NCI-H146 treated with DMSO at 0.1 percent for 48 hours (cell line): ENCODE data around the gene IGF2.
"Not testable (repeated sequence)": the region's sequence is repeated elsewhere in the genome, so short reads cannot be mapped to it uniquely, and the experiment has no call there.

Experiments
- DNase-seq: peaks from one replicate; lab custom pipeline; 2025; ENCODE audit not compliant: unreplicated experiment; lab: John Stamatoyannopoulos, UW

IGF2 gene

DNA sequence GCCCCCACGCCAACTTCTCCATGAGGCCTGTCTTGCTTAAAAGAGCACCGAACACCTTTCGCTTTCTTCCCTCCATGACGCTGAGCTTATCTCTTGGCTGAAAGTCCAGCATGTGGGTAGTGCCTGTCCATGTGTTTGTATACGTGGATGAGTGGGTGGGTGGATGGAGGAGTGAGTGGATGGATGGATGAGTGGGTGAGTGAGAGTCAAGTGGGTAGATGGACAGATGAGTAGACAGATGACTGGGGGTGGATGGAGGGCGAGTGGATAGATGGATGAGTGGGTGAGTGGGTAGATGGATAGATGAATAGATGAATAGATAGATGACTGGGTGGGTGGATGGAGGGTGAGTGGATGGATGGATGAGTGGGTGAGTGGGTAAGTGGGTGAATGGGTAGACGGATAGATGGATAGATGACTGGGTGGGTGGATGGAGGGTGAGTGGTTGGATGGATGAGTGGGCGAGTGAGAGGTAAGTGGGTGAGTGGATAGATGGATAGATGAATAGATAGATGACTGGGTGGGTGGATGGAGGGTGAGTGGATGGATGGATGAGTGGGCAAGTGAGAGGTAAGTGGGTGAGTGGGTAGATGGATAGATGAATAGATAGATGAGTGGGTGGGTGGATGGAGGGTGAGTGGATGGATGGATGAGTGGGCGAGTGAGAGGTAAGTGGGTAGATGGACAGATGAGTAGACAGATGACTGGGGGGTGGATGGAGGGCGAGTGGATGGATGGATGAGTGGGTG is 14.3 kb downstream of the IGF2 start:
- not testable (repeated sequence) for DNase-seq

DNA sequence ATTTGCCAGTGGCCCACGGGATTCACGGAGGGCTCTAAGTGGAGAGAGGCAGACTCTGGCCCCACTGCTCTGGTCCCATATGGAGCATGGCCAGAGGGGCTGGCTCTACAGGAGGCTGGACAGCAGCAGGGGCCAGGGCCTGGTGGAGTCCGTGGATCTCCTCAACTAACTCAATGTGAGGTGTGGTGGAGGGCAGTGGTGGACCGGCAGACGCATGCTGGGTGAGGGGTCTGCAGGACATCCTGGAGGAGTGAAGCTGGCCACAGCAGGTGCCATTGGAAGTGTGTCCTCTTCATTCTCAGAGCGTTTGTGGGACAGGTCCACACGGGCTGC is 15.6 kb downstream of the IGF2 start:
- no peak for DNase-seq

DNA sequence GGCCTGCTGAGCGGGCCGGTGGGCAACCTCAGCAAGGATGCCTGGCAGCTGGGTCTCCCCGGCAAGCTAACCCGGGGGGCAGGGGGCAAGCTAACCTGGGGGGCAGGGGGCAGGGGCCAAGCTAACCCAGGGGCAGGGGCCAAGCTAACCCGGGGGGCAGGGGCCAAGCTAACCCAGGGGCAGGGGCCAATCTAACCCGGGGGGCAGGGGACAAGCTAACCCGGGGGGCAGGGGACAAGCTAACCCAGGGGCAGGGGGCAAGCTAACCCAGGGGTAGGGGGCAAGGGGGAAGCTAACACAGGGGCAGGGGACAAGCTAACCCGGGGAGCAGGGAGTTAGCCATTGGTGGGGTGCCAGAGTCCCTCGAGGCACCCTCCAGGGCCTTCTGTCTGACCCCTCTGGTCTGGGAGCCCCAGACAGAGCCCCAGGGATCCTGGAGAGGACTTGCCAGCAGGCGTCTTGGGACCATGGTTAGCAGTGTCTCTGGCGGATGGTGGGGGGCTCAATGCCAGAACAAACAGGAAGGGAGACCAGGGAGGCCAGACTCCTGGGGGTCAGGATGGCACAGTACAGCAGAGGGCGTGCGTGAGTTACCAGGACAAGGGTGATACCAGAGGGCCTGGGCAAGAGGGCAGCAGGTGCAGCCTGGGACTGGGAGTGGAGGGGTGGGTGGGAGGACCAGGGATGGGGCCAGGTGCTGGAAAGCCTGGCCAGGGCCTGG is 16.1 kb downstream of the IGF2 start:
- DNase-seq = no peak

- no peak for DNase-seq
Measured at GRCh38 chr11:2122222-2122906, 16.8 kb downstream of the IGF2 start.

DNA sequence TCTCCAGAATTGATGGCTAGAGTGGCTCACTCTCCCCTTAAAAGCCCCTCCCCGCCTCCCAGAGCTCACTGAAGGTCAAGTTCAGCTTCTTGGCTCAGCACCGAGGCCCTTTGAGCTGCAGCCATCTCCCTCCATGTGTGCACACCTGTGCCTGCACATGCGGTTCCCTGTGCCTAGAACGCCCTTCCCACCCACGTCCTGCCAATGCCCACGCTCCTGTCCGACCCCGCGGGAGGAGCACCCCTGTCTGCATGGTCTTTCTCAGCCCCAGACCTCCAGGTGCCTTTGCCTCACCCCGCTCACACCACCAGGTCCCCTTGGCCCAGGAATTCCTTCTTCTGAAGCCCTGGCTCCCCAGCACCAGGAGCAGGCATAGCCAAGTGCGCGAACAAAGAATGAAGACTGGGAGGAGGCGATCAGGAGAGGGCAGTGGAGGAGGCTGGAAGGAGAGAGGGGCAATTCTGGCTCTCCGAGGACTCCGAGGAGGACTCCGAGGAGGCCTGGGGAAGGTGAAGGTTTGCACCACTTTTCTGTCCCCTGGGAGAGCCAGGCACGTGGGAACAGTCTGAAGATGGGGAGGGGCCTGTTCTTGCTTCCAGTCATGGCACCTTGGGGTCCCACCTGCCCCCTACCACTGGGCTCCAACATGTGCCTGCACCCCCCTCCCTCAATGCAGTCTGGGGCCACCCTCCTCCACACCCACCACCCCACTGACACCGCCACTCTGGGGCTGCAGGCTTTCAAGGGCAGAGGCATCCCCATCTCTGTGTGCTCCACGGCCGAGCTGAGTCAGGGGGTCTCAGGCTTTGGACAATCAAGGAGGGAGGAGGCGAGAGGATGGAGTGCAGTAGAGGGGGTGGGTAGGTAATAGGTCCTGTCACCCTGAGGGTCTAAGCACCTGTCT is 17.7 kb downstream of the IGF2 start:
- DNase-seq = no peak

- DNase-seq = no peak
Measured at GRCh38 chr11:2120359-2121100, 18.7 kb downstream of the IGF2 start.

GRCh38 chr11:2118677-2119076 is 20.5 kb downstream of the IGF2 start:
- no peak for DNase-seq

DNA sequence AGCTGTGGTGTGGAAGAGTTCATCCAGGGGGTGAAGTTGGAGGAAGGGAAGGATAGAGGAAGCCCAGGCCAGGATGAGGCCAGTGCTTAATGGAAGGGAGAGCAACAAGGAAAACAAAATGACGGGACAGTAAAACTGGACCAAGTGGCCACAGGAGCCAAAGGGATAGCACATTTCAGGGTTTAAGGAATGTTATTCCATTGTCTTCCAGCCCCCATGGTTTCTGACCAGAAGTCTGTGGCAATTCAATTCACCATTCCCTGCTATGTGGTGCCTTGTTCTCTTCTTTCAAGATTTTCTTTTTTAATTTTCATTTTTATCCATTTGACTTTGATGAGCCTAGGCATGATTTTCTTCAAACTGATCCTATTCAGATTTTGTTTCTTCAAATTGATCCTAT is 22.5 kb downstream of the IGF2 start:
- DNase-seq = no peak

- DNase-seq = no peak
Measured at GRCh38 chr11:2115308-2115707, 23.9 kb downstream of the IGF2 start.

GRCh38 chr11:2114430-2115241 is 24.6 kb downstream of the IGF2 start:
- DNase-seq = no peak

- DNase-seq = no peak
Measured at GRCh38 chr11:2113776-2114175, 25.4 kb downstream of the IGF2 start.

DNA sequence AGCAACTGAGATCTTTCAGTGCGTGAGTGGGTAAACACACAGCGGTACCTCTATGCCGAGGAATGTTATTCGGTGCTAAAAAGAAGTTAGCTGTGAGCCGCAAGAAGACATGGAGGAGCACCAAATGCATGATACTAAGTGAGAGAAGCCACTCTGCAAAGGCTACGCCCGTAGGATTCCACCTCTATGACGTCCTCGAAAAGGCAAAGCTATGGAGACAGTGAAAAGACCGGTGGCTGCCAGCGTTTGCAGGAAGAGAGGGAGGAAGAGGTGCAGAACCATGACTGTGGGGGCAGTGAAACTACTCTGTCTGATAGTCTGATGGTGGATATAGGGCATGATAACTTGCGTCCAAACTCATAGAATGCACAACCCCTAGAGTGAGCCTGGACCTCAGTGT is 28.7 kb downstream of the IGF2 start:
- no peak for DNase-seq

DNA sequence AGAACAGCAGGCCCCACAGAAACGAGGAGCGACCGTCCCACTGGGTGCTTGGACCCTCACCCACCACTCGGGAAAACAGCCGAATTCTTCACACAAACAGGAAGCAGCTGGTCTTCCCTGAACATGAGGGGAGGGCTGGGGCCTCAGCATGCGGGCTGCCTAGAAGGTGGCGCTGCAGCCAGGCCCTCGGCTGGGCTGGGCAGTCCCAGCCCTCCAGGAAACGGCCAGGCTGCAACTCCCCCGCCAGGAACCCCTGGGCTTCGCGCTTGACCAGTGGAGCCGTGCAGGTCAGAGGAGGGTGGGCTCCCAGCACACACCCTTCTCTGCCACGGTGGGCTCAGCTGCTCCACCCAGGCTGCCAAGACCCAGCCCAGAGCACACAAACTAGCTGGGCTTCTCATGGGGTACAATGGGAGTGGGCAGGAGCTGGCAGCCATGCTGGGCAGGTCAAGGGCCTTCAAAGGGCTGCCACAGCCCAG is 29.6 kb downstream of the IGF2 start:
- no peak for DNase-seq

GRCh38 chr11:2108675-2109491 is 30.3 kb downstream of the IGF2 start:
- no peak for DNase-seq

- DNase-seq = no peak
Measured at GRCh38 chr11:2107941-2108630, 31.1 kb downstream of the IGF2 start.

- no peak for DNase-seq
Measured at GRCh38 chr11:2107521-2107920, 31.7 kb downstream of the IGF2 start.

- DNase-seq = no peak
Measured at GRCh38 chr11:2106583-2107209, 32.5 kb downstream of the IGF2 start.

DNA sequence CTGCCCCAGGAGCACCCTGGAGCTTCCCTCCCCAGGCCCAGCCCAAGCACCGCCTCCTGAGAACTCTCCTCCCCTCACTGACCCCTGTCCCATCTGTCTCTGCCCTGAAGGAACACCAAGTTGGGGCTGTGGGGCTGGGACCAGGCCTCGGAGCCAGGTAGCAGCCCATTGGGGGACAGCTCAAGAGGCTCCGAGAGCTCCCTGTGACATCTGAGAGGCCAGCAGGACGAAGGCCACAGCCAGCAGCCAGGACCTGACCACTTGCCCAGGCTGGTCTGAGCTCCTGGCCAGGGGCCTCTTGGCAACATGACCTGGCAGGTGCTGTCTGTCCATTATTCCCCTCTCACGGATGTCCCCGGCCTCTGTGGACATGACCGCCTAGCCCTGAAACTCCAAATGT is 33.7 kb downstream of the IGF2 start:
- no peak for DNase-seq
